Measurements from ENCODE around the gene SPRR3. TPM values are rescaled to one million over a fixed set of nuclear protein-coding genes. Genes with fewer than 3 reads are reported as not detected.

The SPRR3 gene
- total and polyA plus RNA-seq, 2 donors: 0.65 to 10.0 TPM

DNA sequence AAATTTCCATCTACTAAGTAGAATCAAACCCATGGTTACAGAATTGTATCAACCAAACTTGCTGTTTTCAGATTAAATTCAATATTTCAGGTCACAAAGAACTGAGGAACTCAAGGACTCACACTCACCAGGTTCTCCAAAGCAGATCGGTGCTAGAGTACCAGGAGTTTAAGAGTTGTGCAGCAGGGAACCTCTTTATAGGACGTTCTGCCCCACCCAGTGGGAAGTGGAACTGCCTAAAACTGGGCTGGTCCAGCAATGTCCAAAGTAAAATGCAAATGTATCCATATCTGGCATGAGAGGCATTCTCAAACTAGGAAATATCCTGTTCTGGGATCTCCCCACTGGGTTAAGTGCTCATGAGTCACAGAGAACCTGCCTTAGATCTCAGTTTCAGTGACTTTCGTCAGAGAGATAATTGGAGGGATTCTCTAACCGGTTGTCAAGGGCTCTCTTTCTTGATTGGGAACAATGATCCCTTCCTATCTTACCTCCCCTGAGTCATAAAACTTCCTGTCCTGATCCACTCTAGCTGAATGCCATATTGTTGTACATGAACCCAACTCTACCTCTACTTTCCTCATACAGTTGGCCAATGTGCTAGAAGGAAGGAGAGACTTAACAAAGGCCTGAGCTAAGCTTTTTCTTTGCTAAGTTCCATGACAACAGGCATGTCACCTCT, 39.5 kb downstream of the SPRR3 start, which contains the start of gene SPRR2D:
Gene SPRR2D, minus strand, starts transcription at position 171 of the 682 bp plus-strand sequence. CDS start 774 bp downstream, outside the sequence.
- no peak for DNase-seq (ENCODE audit: extremely low spot score)
- H3K4me1 ChIP-seq (ENCODE audit: insufficient read depth): no peaks in the 10 kb centered on the region
- H3K36me3 ChIP-seq (ENCODE audit: insufficient read depth): no peaks in the 10 kb centered on the region
- H3K4me3 ChIP-seq (ENCODE audit: low read depth, low read length): no peak within 1 kb of the TSS
- no peak within 1 kb of the TSS for H3K27ac ChIP-seq (ENCODE audit: low read depth)
- WGBS: 68% methylated on average over 4 of the region's 4 CpGs

DNA sequence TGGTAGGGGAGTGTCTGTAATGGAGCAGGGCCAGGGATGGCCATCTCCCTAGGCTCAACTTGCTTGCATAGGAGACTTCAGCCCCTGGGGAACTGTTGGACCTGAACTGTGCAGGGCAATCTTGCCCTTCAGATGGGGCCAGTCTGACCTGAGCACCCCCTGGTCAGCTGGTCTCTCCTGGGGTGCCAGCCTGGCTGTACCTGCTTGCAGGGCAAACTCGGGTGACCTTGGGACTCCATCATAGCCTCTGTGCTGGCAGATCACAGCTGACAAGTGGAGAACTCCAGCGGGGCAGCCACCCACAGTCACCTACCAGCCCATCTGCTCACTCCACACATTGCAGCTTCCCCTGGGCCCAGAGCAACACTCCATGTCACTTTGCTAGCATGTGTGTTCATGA, 47.7 kb downstream of the SPRR3 start:
- H3K4me3 ChIP-seq (ENCODE audit: low read depth, low read length): no peak overlapping the region
- H3K36me3 ChIP-seq (ENCODE audit: insufficient read depth): no peaks in the 10 kb centered on the region
- DNase-seq (ENCODE audit: extremely low spot score): no peak
- WGBS: 88% methylated on average over 2 of the region's 2 CpGs
- H3K27ac ChIP-seq (ENCODE audit: low read depth): no peak overlapping the region
- H3K4me1 ChIP-seq (ENCODE audit: insufficient read depth): no peaks in the 10 kb centered on the region

Small RNA genes within 50 kb of the gene (small RNA-seq; reads per million reads assigned to genes)
- not detected for gene AL356867.1
- not detected for gene RF00322
- not detected for gene SPRR1A

Other genes with a start within 250 kb of the SPRR3 start
- not detected for gene KPRP, start 243.7 kb upstream of the SPRR3 start, total RNA-seq
- not detected for gene KPRP, start 243.7 kb upstream of the SPRR3 start, polyA plus RNA-seq
- gene LCE1F, start 226.6 kb upstream of the SPRR3 start, total RNA-seq: not detected
- gene LCE1F, start 226.6 kb upstream of the SPRR3 start, polyA plus RNA-seq: not detected
- gene LCE1E, start 215.5 kb upstream of the SPRR3 start, total RNA-seq: not detected
- gene LCE1E, start 215.5 kb upstream of the SPRR3 start, polyA plus RNA-seq: 0.15 TPM
- gene LCE1D, start 205.0 kb upstream of the SPRR3 start, total RNA-seq: not detected
- gene LCE1D, start 205.0 kb upstream of the SPRR3 start, polyA plus RNA-seq: not detected
- not detected for gene LCE1C, start 195.1 kb upstream of the SPRR3 start, total RNA-seq
- not detected for gene LCE1C, start 195.1 kb upstream of the SPRR3 start, polyA plus RNA-seq
- gene LCE1B, start 189.8 kb upstream of the SPRR3 start, total RNA-seq: not detected
- gene LCE1B, start 189.8 kb upstream of the SPRR3 start, polyA plus RNA-seq: not detected
- not detected for gene LCE1A, start 174.3 kb upstream of the SPRR3 start, total RNA-seq
- gene LCE1A, start 174.3 kb upstream of the SPRR3 start, polyA plus RNA-seq: not detected
- not detected for gene LCE6A, start 158.9 kb upstream of the SPRR3 start, total RNA-seq
- not detected for gene LCE6A, start 158.9 kb upstream of the SPRR3 start, polyA plus RNA-seq
- gene LCE7A, start 141.8 kb upstream of the SPRR3 start, total RNA-seq: not detected
- gene LCE7A, start 141.8 kb upstream of the SPRR3 start, polyA plus RNA-seq: not detected
- gene SMCP, start 123.4 kb upstream of the SPRR3 start, total RNA-seq: not detected
- not detected for gene SMCP, start 123.4 kb upstream of the SPRR3 start, polyA plus RNA-seq
- gene IVL, start 93.2 kb upstream of the SPRR3 start, total RNA-seq: 2.7 TPM
- gene IVL, start 93.2 kb upstream of the SPRR3 start, polyA plus RNA-seq: 9.5 TPM
- gene SPRR5, start 54.5 kb upstream of the SPRR3 start, total RNA-seq: not detected
- gene SPRR5, start 54.5 kb upstream of the SPRR3 start, polyA plus RNA-seq: not detected
- gene SPRR4, start 31.1 kb upstream of the SPRR3 start, total RNA-seq: not detected
- gene SPRR4, start 31.1 kb upstream of the SPRR3 start, polyA plus RNA-seq: not detected
- gene SPRR1A, start 17.7 kb upstream of the SPRR3 start, total RNA-seq: not detected
- gene SPRR1A, start 17.7 kb upstream of the SPRR3 start, polyA plus RNA-seq: not detected
- not detected for gene SPRR1B, start 29.5 kb downstream of the SPRR3 start, total RNA-seq
- gene SPRR1B, start 29.5 kb downstream of the SPRR3 start, polyA plus RNA-seq: not detected
- not detected for gene SPRR2D, start 39.4 kb downstream of the SPRR3 start, total RNA-seq
- gene SPRR2D, start 39.4 kb downstream of the SPRR3 start, polyA plus RNA-seq: not detected
- not detected for gene SPRR2A, start 55.8 kb downstream of the SPRR3 start, total RNA-seq
- gene SPRR2A, start 55.8 kb downstream of the SPRR3 start, polyA plus RNA-seq: not detected
- gene SPRR2B, start 69.9 kb downstream of the SPRR3 start, total RNA-seq: not detected
- gene SPRR2B, start 69.9 kb downstream of the SPRR3 start, polyA plus RNA-seq: not detected
- gene SPRR2E, start 92.8 kb downstream of the SPRR3 start, total RNA-seq: not detected
- gene SPRR2E, start 92.8 kb downstream of the SPRR3 start, polyA plus RNA-seq: not detected
- not detected for gene SPRR2F, start 111.8 kb downstream of the SPRR3 start, total RNA-seq
- gene SPRR2F, start 111.8 kb downstream of the SPRR3 start, polyA plus RNA-seq: not detected
- not detected for gene SPRR2G, start 149.1 kb downstream of the SPRR3 start, total RNA-seq
- gene SPRR2G, start 149.1 kb downstream of the SPRR3 start, polyA plus RNA-seq: not detected
- gene LELP1, start 201.7 kb downstream of the SPRR3 start, total RNA-seq: not detected
- gene LELP1, start 201.7 kb downstream of the SPRR3 start, polyA plus RNA-seq: not detected
- gene PRR9, start 215.8 kb downstream of the SPRR3 start, total RNA-seq: not detected
- not detected for gene PRR9, start 215.8 kb downstream of the SPRR3 start, polyA plus RNA-seq

All from urinary bladder (tissue), 4 donors.